Measurements from ENCODE around the gene CARS2. TPM values are rescaled to one million over a fixed set of nuclear protein-coding genes. Genes with fewer than 3 reads are reported as not detected.

The CARS2 gene
- total RNA-seq, 1 experiment from 2014 or later: 52.9 TPM

DNA sequence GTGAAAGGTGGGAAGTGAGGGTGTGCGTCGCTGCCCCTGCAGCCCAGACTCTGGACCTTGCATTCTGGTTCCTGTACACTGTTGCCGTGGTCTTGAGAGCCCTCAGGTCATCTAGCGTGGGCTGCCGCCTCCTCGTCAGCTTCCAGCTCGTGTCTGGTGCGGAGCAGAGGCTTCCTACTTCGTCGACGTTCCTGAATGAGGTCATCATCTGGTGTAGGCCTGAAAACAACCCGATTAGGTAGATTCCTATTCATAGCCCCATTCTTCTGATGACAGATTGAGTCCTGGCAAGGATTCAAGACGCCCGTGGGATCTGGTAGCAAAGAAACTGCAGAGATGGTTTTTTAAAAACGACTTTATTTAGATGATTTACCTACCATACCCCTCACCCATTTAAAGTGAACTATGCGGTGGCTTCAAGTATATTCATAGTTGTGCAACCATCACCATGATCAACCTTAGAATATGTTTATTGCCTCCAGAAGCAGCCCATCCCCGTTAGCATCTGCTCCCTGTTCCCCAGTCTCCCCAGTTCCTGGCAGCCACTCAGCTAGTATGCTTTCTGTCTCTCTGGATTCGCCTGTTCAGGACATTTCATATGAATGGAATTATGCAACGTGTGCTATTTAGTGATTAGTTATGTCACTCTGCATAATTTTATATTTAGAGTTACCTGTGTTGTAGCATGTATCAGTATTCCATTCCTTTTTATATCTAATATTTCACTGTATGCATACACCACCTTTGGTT lies 76.8 kb downstream of the CARS2 start:
- no peaks in the 10 kb centered on the region for H3K9me2 ChIP-seq (ENCODE audit: insufficient read depth)
- ATAC-seq: no peak
- no peak for DNase-seq (ENCODE audit: low read depth, low spot score)
- ChIA-PET CTCF (no interaction called here), RAD21 (ENCODE audit: low non-redundant PET in 1 of 2, low total read pairs in 2 of 2, uncharacterized antibody in 2 of 2, unreplicated experiment in 2 of 2) (no interaction called here), POLR2A (no interaction called here)
- H3K36me3 ChIP-seq (ENCODE audit: control insufficient read depth in 1 of 2, insufficient read depth in 2 of 2, low read length in 2 of 2): peaks cover 10 to 14% of the 10 kb centered on the region in 2 experiments; a peak in 3 of 4 replicates
- H3K4me3 ChIP-seq (replicated peaks in 1 of 2; ENCODE audit: low read depth in 1 of 2, low read length in 2 of 2): no peak overlapping the region
- H3K27ac ChIP-seq (ENCODE audit: low read depth, low read length): no peak overlapping the region
- 0 out of 2 replicates have a peak, but pooled peaks cover 7% of the 10 kb centered on the region for H4K20me1 ChIP-seq (ENCODE audit: insufficient read depth)
- H3K9me3 ChIP-seq (ENCODE audit: control insufficient read depth in 1 of 2, insufficient read depth in 1 of 2, low read depth in 1 of 2, low read length in 2 of 2): no peaks in the 10 kb centered on the region
- H2AFZ ChIP-seq (ENCODE audit: low read depth, low read length, poor library complexity, severe bottlenecking): no peak overlapping the region
- peaks cover 86% of the 10 kb centered on the region for H3K79me2 ChIP-seq (ENCODE audit: insufficient read depth, low read length)
- intact Hi-C loops (cut with micrococcal nuclease): no loop called here
- TF ChIP-seq EZH2 (IDR thresholded peaks at IDR 0.05) (no peak), SP1 (IDR thresholded peaks at IDR 0.05; ENCODE audit: low read depth) (no peak), POLR2AphosphoS5 (IDR thresholded peaks at IDR 0.05; ENCODE audit: low read depth, low read length) (no peak), CEBPB (IDR thresholded peaks at IDR 0.05; ENCODE audit: low read depth) (no peak), RAD21 (IDR thresholded peaks at IDR 0.05; ENCODE audit: low read depth) (no peak), ELF1 (IDR thresholded peaks at IDR 0.05; ENCODE audit: borderline replicate concordance, low read depth) (no peak), JUND (IDR thresholded peaks at IDR 0.05) (no peak), EGR1 (IDR thresholded peaks at IDR 0.05; ENCODE audit: low read depth) (no peak), ZFX (IDR thresholded peaks at IDR 0.05) (no peak), ZNF274 (IDR thresholded peaks at IDR 0.05; ENCODE audit: low read depth, low read length) (no peak), FOSL1 (IDR thresholded peaks at IDR 0.05; ENCODE audit: low read depth) (no peak)
- TF ChIP-seq, protein P1, sequence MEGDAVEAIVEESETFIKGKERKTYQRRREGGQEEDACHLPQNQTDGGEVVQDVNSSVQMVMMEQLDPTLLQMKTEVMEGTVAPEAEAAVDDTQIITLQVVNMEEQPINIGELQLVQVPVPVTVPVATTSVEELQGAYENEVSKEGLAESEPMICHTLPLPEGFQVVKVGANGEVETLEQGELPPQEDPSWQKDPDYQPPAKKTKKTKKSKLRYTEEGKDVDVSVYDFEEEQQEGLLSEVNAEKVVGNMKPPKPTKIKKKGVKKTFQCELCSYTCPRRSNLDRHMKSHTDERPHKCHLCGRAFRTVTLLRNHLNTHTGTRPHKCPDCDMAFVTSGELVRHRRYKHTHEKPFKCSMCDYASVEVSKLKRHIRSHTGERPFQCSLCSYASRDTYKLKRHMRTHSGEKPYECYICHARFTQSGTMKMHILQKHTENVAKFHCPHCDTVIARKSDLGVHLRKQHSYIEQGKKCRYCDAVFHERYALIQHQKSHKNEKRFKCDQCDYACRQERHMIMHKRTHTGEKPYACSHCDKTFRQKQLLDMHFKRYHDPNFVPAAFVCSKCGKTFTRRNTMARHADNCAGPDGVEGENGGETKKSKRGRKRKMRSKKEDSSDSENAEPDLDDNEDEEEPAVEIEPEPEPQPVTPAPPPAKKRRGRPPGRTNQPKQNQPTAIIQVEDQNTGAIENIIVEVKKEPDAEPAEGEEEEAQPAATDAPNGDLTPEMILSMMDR (IDR thresholded peaks at IDR 0.05 in 2 of 3, conservative IDR thresholded peaks at IDR 0.05 in 1 of 3; ENCODE audit: borderline replicate concordance in 1 of 3, insufficient read depth in 1 of 3, low read depth in 2 of 3, low read length in 2 of 3): no peak
- TF ChIP-seq, protein P2, sequence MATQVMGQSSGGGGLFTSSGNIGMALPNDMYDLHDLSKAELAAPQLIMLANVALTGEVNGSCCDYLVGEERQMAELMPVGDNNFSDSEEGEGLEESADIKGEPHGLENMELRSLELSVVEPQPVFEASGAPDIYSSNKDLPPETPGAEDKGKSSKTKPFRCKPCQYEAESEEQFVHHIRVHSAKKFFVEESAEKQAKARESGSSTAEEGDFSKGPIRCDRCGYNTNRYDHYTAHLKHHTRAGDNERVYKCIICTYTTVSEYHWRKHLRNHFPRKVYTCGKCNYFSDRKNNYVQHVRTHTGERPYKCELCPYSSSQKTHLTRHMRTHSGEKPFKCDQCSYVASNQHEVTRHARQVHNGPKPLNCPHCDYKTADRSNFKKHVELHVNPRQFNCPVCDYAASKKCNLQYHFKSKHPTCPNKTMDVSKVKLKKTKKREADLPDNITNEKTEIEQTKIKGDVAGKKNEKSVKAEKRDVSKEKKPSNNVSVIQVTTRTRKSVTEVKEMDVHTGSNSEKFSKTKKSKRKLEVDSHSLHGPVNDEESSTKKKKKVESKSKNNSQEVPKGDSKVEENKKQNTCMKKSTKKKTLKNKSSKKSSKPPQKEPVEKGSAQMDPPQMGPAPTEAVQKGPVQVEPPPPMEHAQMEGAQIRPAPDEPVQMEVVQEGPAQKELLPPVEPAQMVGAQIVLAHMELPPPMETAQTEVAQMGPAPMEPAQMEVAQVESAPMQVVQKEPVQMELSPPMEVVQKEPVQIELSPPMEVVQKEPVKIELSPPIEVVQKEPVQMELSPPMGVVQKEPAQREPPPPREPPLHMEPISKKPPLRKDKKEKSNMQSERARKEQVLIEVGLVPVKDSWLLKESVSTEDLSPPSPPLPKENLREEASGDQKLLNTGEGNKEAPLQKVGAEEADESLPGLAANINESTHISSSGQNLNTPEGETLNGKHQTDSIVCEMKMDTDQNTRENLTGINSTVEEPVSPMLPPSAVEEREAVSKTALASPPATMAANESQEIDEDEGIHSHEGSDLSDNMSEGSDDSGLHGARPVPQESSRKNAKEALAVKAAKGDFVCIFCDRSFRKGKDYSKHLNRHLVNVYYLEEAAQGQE (IDR thresholded peaks at IDR 0.05; ENCODE audit: low read depth): no peak
- TF ChIP-seq, protein P3, sequence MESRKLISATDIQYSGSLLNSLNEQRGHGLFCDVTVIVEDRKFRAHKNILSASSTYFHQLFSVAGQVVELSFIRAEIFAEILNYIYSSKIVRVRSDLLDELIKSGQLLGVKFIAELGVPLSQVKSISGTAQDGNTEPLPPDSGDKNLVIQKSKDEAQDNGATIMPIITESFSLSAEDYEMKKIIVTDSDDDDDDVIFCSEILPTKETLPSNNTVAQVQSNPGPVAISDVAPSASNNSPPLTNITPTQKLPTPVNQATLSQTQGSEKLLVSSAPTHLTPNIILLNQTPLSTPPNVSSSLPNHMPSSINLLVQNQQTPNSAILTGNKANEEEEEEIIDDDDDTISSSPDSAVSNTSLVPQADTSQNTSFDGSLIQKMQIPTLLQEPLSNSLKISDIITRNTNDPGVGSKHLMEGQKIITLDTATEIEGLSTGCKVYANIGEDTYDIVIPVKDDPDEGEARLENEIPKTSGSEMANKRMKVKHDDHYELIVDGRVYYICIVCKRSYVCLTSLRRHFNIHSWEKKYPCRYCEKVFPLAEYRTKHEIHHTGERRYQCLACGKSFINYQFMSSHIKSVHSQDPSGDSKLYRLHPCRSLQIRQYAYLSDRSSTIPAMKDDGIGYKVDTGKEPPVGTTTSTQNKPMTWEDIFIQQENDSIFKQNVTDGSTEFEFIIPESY (IDR thresholded peaks at IDR 0.05; ENCODE audit: extremely low read depth, insufficient replicate concordance, low read length): no peak
- TF ChIP-seq, protein P4, sequence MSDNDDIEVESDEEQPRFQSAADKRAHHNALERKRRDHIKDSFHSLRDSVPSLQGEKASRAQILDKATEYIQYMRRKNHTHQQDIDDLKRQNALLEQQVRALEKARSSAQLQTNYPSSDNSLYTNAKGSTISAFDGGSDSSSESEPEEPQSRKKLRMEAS (IDR thresholded peaks at IDR 0.05): no peak
- TF ChIP-seq, protein P5, sequence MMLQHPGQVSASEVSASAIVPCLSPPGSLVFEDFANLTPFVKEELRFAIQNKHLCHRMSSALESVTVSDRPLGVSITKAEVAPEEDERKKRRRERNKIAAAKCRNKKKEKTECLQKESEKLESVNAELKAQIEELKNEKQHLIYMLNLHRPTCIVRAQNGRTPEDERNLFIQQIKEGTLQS (IDR thresholded peaks at IDR 0.05): no peak
- H3K4me1 ChIP-seq (ENCODE audit: control insufficient read depth in 1 of 2, insufficient read depth in 2 of 2, low read length in 2 of 2): peaks cover 0 to 5% of the 10 kb centered on the region in 2 experiments; a peak in 1 of 4 replicates
- H3K9ac ChIP-seq (ENCODE audit: low read length): no peak overlapping the region
- no peak overlapping the region for H3K4me2 ChIP-seq (ENCODE audit: low read length)
- H3K27me3 ChIP-seq (ENCODE audit: insufficient read depth, low read length): no peaks in the 10 kb centered on the region
- BruUV-seq (replicated peaks): no TSS peak

Measured in HCT116 (cell line).